ENCODE measurements around the gene ZNF284. TPM values are rescaled to one million over a fixed set of nuclear protein-coding genes. Genes with fewer than 3 reads are reported as not detected.

ZNF284 gene
- total RNA-seq (2012; rRNA removed) = 1.7 and 3.0 TPM in 2 replicates

DNA sequence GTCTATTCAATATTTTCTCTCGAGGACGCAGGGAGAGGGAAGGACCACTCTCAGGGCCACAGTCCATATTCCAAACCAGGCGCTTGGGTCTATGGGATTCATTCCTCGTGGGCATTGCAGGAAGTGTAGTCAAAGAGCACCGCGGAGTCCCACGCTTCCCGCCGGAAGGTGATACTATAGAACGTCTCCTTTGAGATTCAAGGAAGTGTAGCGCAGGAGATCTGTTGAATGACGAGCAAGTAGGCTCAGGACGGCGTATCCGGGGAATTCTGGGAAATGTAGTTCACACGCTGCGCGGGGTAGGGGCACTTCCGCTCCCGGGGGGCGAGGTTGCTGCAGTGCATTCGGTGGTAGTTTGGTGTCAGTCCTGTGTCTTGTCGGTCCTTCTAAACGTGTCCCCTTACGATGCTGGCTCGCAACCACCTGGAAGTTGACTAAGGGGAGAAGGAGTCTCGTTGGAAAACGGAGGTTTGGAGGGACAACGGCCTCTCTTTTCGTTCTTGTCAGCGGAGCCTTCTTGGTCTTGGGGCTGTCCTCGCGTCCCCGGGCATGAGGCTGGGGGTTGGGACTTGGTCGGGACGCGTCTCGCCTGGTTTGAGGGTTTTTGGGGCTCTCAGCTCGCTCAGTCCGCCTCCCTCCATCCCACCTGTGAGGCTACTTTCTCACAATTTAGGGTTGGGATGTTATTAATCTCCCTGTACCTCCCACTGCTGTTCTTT, at the start of gene ZNF284:
Gene ZNF284, plus strand, starts transcription at position 336 of the 719 bp plus-strand sequence. CDS start 4,231 bp downstream, outside the sequence.
- H3K4me3 ChIP-seq (ENCODE audit: low read length) = peak within 1 kb of the TSS; percentile 80
- H3K4me1 ChIP-seq (ENCODE audit: control insufficient read depth, insufficient read depth, low read length) = peaks cover 10% of the 10 kb centered on the region
- peak within 1 kb of the TSS; percentile 71 for H3K9ac ChIP-seq (ENCODE audit: low read depth, low read length)
- H3K36me3 ChIP-seq (ENCODE audit: insufficient read depth, low read length) = peaks cover 9% of the 10 kb centered on the region
- no peaks in the 10 kb centered on the region for H3K27me3 ChIP-seq (ENCODE audit: control insufficient read depth, insufficient read depth, low read length)
- peaks cover 4% of the 10 kb centered on the region for H3K9me3 ChIP-seq (replicated peaks; ENCODE audit: low read length)
- peak within 1 kb of the TSS; percentile 89 for H3K4me2 ChIP-seq (ENCODE audit: low read length)

GRCh38 chr19:44024900-44025216, 47.1 kb upstream of the ZNF284 start:
- H3K4me1 ChIP-seq (ENCODE audit: control insufficient read depth, insufficient read depth, low read length) = peaks cover 11% of the 10 kb centered on the region
- no peaks in the 10 kb centered on the region for H3K9me3 ChIP-seq (replicated peaks; ENCODE audit: low read length)
- H3K9ac ChIP-seq (ENCODE audit: low read depth, low read length) = peak overlapping the region; percentile 88
- peak overlapping the region; percentile 93 for H3K4me2 ChIP-seq (ENCODE audit: low read length)
- H3K36me3 ChIP-seq (ENCODE audit: insufficient read depth, low read length) = peaks cover 28% of the 10 kb centered on the region
- H3K27me3 ChIP-seq (ENCODE audit: control insufficient read depth, insufficient read depth, low read length) = peaks cover 6% of the 10 kb centered on the region
- H3K4me3 ChIP-seq (ENCODE audit: low read length) = peak overlapping the region; percentile 88

GRCh38 chr19:44025217-44025936, 46.6 kb upstream of the ZNF284 start, which contains the start of gene ZNF222:
Gene ZNF222, plus strand, starts transcription at chr19:44025379. Its CDS starts 58 bp downstream, at chr19:44025437.
- H3K4me2 ChIP-seq (ENCODE audit: low read length) = peak within 1 kb of the TSS; percentile 93
- peaks cover 11% of the 10 kb centered on the region for H3K4me1 ChIP-seq (ENCODE audit: control insufficient read depth, insufficient read depth, low read length)
- H3K27me3 ChIP-seq (ENCODE audit: control insufficient read depth, insufficient read depth, low read length) = peaks cover 1% of the 10 kb centered on the region
- peaks cover under 1% of the 10 kb centered on the region for H3K9me3 ChIP-seq (replicated peaks; ENCODE audit: low read length)
- H3K4me3 ChIP-seq (ENCODE audit: low read length) = peak within 1 kb of the TSS; percentile 88
- peak within 1 kb of the TSS; percentile 88 for H3K9ac ChIP-seq (ENCODE audit: low read depth, low read length)
- H3K36me3 ChIP-seq (ENCODE audit: insufficient read depth, low read length) = peaks cover 33% of the 10 kb centered on the region

DNA sequence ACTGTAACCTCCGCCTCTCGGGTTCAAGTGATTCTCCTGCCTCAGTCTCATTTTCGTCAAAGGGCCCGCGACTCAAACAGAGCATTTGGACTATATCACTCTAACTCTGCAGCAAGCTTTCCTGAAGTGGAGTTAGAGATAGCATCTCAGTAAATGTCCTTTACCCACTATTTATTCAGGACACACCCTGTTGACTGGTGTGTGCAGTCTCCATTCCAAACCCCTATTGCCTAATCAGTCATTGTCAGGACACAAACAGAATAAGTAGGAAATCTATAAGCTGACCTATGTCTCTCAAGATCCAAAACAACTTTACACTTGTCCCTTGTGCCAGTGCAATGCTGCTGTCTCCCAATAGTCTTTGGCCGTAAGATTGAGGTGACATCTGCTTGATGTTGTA, 45.3 kb upstream of the ZNF284 start:
- H3K27me3 ChIP-seq (ENCODE audit: control insufficient read depth, insufficient read depth, low read length) = no peaks in the 10 kb centered on the region
- peaks cover 8% of the 10 kb centered on the region for H3K9me3 ChIP-seq (replicated peaks; ENCODE audit: low read length)
- no peak overlapping the region for H3K4me2 ChIP-seq (ENCODE audit: low read length)
- peaks cover 11% of the 10 kb centered on the region for H3K4me1 ChIP-seq (ENCODE audit: control insufficient read depth, insufficient read depth, low read length)
- no peak overlapping the region for H3K9ac ChIP-seq (ENCODE audit: low read depth, low read length)
- no peak overlapping the region for H3K4me3 ChIP-seq (ENCODE audit: low read length)
- peaks cover 43% of the 10 kb centered on the region for H3K36me3 ChIP-seq (ENCODE audit: insufficient read depth, low read length)

DNA sequence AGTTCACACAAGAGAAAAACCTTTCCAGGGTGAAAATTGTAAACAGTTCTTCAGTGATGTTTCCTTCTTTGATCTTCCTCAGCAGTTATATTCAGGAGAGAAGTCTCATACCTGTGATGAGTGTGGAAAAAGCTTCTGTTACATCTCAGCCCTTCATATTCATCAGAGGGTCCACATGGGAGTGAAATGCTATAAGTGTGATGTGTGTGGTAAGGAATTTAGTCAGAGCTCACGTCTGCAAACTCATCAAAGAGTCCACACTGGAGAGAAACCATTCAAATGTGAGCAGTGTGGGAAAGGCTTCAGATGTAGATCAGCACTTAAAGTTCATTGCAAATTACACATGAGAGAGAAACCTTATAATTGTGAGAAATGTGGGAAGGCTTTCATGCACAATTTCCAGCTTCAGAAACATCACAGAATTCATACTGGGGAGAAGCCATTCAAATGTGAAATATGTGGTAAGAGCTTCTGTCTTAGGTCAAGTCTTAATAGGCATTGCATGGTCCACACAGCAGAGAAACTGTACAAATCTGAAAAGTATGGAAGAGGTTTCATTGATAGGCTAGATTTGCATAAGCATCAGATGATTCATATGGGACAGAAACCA, 39.9 kb upstream of the ZNF284 start:
- H3K9me3 ChIP-seq (replicated peaks; ENCODE audit: low read length) = peaks cover 19% of the 10 kb centered on the region

GRCh38 chr19:44042147-44042546, 29.8 kb upstream of the ZNF284 start:
- Histone ChIP-seq H3K4me3 (ENCODE audit: low read length) (no peak overlapping the region), H3K9me3 (replicated peaks; ENCODE audit: low read length) (no peaks in the 10 kb centered on the region), H3K27me3 (ENCODE audit: control insufficient read depth, insufficient read depth, low read length) (no peaks in the 10 kb centered on the region), H3K4me1 (ENCODE audit: control insufficient read depth, insufficient read depth, low read length) (no peaks in the 10 kb centered on the region), H3K4me2 (ENCODE audit: low read length) (no peak overlapping the region), H3K36me3 (ENCODE audit: insufficient read depth, low read length) (no peaks in the 10 kb centered on the region), H3K9ac (ENCODE audit: low read depth, low read length) (no peak overlapping the region)

More for the DNA sequence above, 39.9 kb upstream of the ZNF284 start:
- Histone ChIP-seq H3K4me1 (ENCODE audit: control insufficient read depth, insufficient read depth, low read length) (no peaks in the 10 kb centered on the region), H3K4me3 (ENCODE audit: low read length) (no peak overlapping the region), H3K9ac (ENCODE audit: low read depth, low read length) (no peak overlapping the region), H3K4me2 (ENCODE audit: low read length) (no peak overlapping the region), H3K36me3 (ENCODE audit: insufficient read depth, low read length) (peaks cover 51% of the 10 kb centered on the region), H3K27me3 (ENCODE audit: control insufficient read depth, insufficient read depth, low read length) (no peaks in the 10 kb centered on the region)

- H3K4me3 ChIP-seq (ENCODE audit: low read length) = peak overlapping the region; percentile 90
- peaks cover 7% of the 10 kb centered on the region for H3K27me3 ChIP-seq (ENCODE audit: control insufficient read depth, insufficient read depth, low read length)
- H3K4me2 ChIP-seq (ENCODE audit: low read length) = peak overlapping the region; percentile 87
- no peaks in the 10 kb centered on the region for H3K9me3 ChIP-seq (replicated peaks; ENCODE audit: low read length)
- peaks cover 10% of the 10 kb centered on the region for H3K4me1 ChIP-seq (ENCODE audit: control insufficient read depth, insufficient read depth, low read length)
- peaks cover 8% of the 10 kb centered on the region for H3K36me3 ChIP-seq (ENCODE audit: insufficient read depth, low read length)
- H3K9ac ChIP-seq (ENCODE audit: low read depth, low read length) = peak overlapping the region; percentile 38
These were observed 21.0 kb upstream of the ZNF284 start for GRCh38 chr19:44050740-44051649.

GRCh38 chr19:44051650-44052402, 20.1 kb upstream of the ZNF284 start, which contains the start of gene ZNF223:
Gene ZNF223, plus strand, starts transcription at chr19:44052036. Its CDS starts 3,141 bp downstream, at chr19:44055177.
- peak within 1 kb of the TSS; percentile 87 for H3K4me2 ChIP-seq (ENCODE audit: low read length)
- peak within 1 kb of the TSS; percentile 86 for H3K9ac ChIP-seq (ENCODE audit: low read depth, low read length)
- no peaks in the 10 kb centered on the region for H3K9me3 ChIP-seq (replicated peaks; ENCODE audit: low read length)
- H3K4me3 ChIP-seq (ENCODE audit: low read length) = peak within 1 kb of the TSS; percentile 90
- H3K36me3 ChIP-seq (ENCODE audit: insufficient read depth, low read length) = peaks cover 9% of the 10 kb centered on the region
- H3K27me3 ChIP-seq (ENCODE audit: control insufficient read depth, insufficient read depth, low read length) = peaks cover 7% of the 10 kb centered on the region
- peaks cover 10% of the 10 kb centered on the region for H3K4me1 ChIP-seq (ENCODE audit: control insufficient read depth, insufficient read depth, low read length)

GRCh38 chr19:44055870-44056269, 16.1 kb upstream of the ZNF284 start:
- Histone ChIP-seq H3K9me3 (replicated peaks; ENCODE audit: low read length) (no peaks in the 10 kb centered on the region), H3K36me3 (ENCODE audit: insufficient read depth, low read length) (peaks cover 23% of the 10 kb centered on the region)

GRCh38 chr19:44059229-44059628, 12.7 kb upstream of the ZNF284 start:
- Histone ChIP-seq H3K4me1 (ENCODE audit: control insufficient read depth, insufficient read depth, low read length) (no peaks in the 10 kb centered on the region), H3K4me2 (ENCODE audit: low read length) (no peak overlapping the region), H3K36me3 (ENCODE audit: insufficient read depth, low read length) (peaks cover 47% of the 10 kb centered on the region), H3K27me3 (ENCODE audit: control insufficient read depth, insufficient read depth, low read length) (no peaks in the 10 kb centered on the region), H3K9me3 (replicated peaks; ENCODE audit: low read length) (no peaks in the 10 kb centered on the region), H3K9ac (ENCODE audit: low read depth, low read length) (no peak overlapping the region), H3K4me3 (ENCODE audit: low read length) (no peak overlapping the region)

More at GRCh38 chr19:44055870-44056269, 16.1 kb upstream of the ZNF284 start:
- Histone ChIP-seq H3K4me1 (ENCODE audit: control insufficient read depth, insufficient read depth, low read length) (peaks cover 10% of the 10 kb centered on the region), H3K4me3 (ENCODE audit: low read length) (no peak overlapping the region), H3K27me3 (ENCODE audit: control insufficient read depth, insufficient read depth, low read length) (no peaks in the 10 kb centered on the region), H3K4me2 (ENCODE audit: low read length) (no peak overlapping the region), H3K9ac (ENCODE audit: low read depth, low read length) (no peak overlapping the region)

Measured in skeletal muscle satellite cell (primary cell).